IPS-18a (cell line): Measurements from ENCODE around the gene SHISA9.

ENCODE experiments used
- H3K27ac ChIP-seq: one replicate; pipeline ENCODE4 v1.5.1; 2013; ENCODE audit warnings: low read length
- H3K27me3 ChIP-seq: one replicate; pipeline ENCODE4 v1.6.1; 2013; ENCODE audit warnings: mild to moderate bottlenecking, low read length; ENCODE audit not compliant: control insufficient read depth, insufficient read depth
- H3K36me3 ChIP-seq: one replicate; pipeline ENCODE4 v1.6.1; 2013; ENCODE audit warnings: low read depth, low read length; ENCODE audit not compliant: control insufficient read depth
- H3K4me1 ChIP-seq: one replicate; pipeline ENCODE4 v1.6.1; 2013; ENCODE audit warnings: low read depth, low read length; ENCODE audit not compliant: control insufficient read depth
- H3K4me3 ChIP-seq: one replicate; pipeline ENCODE4 v1.5.1; 2013; ENCODE audit warnings: low read length
- H3K9ac ChIP-seq: one replicate; pipeline ENCODE4 v1.6.1; 2013; ENCODE audit warnings: mild to moderate bottlenecking, low read length, moderate library complexity
- H3K9me3 ChIP-seq: one replicate; pipeline ENCODE4 v1.6.1; 2013; ENCODE audit warnings: low read depth, low read length; ENCODE audit not compliant: control insufficient read depth

The SHISA9 gene

GRCh38 chr16:12959072-12959471, 57.7 kb downstream of the SHISA9 start:
- Histone ChIP-seq H3K36me3 (no peaks in the 10 kb centered on the region), H3K9ac (no peak overlapping the region), H3K4me1 (no peaks in the 10 kb centered on the region), H3K9me3 (no peaks in the 10 kb centered on the region), H3K27me3 (no peaks in the 10 kb centered on the region), H3K27ac (no peak overlapping the region), H3K4me3 (no peak overlapping the region)

GRCh38 chr16:12961626-12962025, 60.2 kb downstream of the SHISA9 start:
- no peak overlapping the region for H3K9ac ChIP-seq

GRCh38 chr16:12964461-12964860, 63.1 kb downstream of the SHISA9 start:
- Histone ChIP-seq H3K4me1 (no peaks in the 10 kb centered on the region), H3K4me3 (no peak overlapping the region), H3K9me3 (no peaks in the 10 kb centered on the region), H3K27ac (no peak overlapping the region), H3K9ac (no peak overlapping the region), H3K27me3 (no peaks in the 10 kb centered on the region), H3K36me3 (no peaks in the 10 kb centered on the region)

More at GRCh38 chr16:12961626-12962025, 60.2 kb downstream of the SHISA9 start:
- Histone ChIP-seq H3K4me3 (no peak overlapping the region), H3K4me1 (no peaks in the 10 kb centered on the region), H3K9me3 (no peaks in the 10 kb centered on the region), H3K27me3 (no peaks in the 10 kb centered on the region), H3K27ac (no peak overlapping the region), H3K36me3 (no peaks in the 10 kb centered on the region)

GRCh38 chr16:12965274-12965804, 63.9 kb downstream of the SHISA9 start:
- Histone ChIP-seq H3K9me3 (no peaks in the 10 kb centered on the region), H3K9ac (no peak overlapping the region), H3K27me3 (no peaks in the 10 kb centered on the region), H3K4me3 (no peak overlapping the region), H3K36me3 (no peaks in the 10 kb centered on the region), H3K27ac (no peak overlapping the region), H3K4me1 (no peaks in the 10 kb centered on the region)

- no peak overlapping the region for H3K27ac ChIP-seq
- no peaks in the 10 kb centered on the region for H3K36me3 ChIP-seq
- no peaks in the 10 kb centered on the region for H3K9me3 ChIP-seq
- H3K4me1 ChIP-seq, result peaks cover 7% of the 10 kb centered on the region
- H3K27me3 ChIP-seq, result no peaks in the 10 kb centered on the region
- no peak overlapping the region for H3K4me3 ChIP-seq
- no peak overlapping the region for H3K9ac ChIP-seq
Measured at GRCh38 chr16:12971241-12971640, 69.8 kb downstream of the SHISA9 start.

- no peaks in the 10 kb centered on the region for H3K36me3 ChIP-seq
- H3K4me1 ChIP-seq, result peaks cover 11% of the 10 kb centered on the region
- H3K27me3 ChIP-seq, result no peaks in the 10 kb centered on the region
- H3K27ac ChIP-seq, result no peak overlapping the region
- H3K4me3 ChIP-seq, result no peak overlapping the region
- no peaks in the 10 kb centered on the region for H3K9me3 ChIP-seq
- H3K9ac ChIP-seq, result no peak overlapping the region
Measured at GRCh38 chr16:12972246-12972645, 70.8 kb downstream of the SHISA9 start.

GRCh38 chr16:12975766-12976165, 74.4 kb downstream of the SHISA9 start:
- Histone ChIP-seq H3K4me1 (peaks cover 11% of the 10 kb centered on the region), H3K36me3 (no peaks in the 10 kb centered on the region), H3K27me3 (no peaks in the 10 kb centered on the region), H3K27ac (no peak overlapping the region), H3K9ac (no peak overlapping the region), H3K9me3 (no peaks in the 10 kb centered on the region), H3K4me3 (no peak overlapping the region)

GRCh38 chr16:12976496-12976895, 75.1 kb downstream of the SHISA9 start:
- Histone ChIP-seq H3K9me3 (no peaks in the 10 kb centered on the region), H3K27me3 (no peaks in the 10 kb centered on the region), H3K9ac (no peak overlapping the region), H3K4me1 (peaks cover 7% of the 10 kb centered on the region), H3K27ac (no peak overlapping the region), H3K36me3 (no peaks in the 10 kb centered on the region), H3K4me3 (no peak overlapping the region)

- H3K36me3 ChIP-seq, result no peaks in the 10 kb centered on the region
- no peak overlapping the region for H3K4me3 ChIP-seq
- H3K9ac ChIP-seq, result no peak overlapping the region
- H3K27ac ChIP-seq, result no peak overlapping the region
- H3K9me3 ChIP-seq, result no peaks in the 10 kb centered on the region
- peaks cover 7% of the 10 kb centered on the region for H3K4me1 ChIP-seq
- no peaks in the 10 kb centered on the region for H3K27me3 ChIP-seq
Measured at GRCh38 chr16:12976936-12977335, 75.5 kb downstream of the SHISA9 start.

- no peak overlapping the region for H3K4me3 ChIP-seq
- H3K27me3 ChIP-seq, result no peaks in the 10 kb centered on the region
- H3K27ac ChIP-seq, result no peak overlapping the region
- no peaks in the 10 kb centered on the region for H3K9me3 ChIP-seq
- H3K4me1 ChIP-seq, result no peaks in the 10 kb centered on the region
- no peak overlapping the region for H3K9ac ChIP-seq
- no peaks in the 10 kb centered on the region for H3K36me3 ChIP-seq
Measured at GRCh38 chr16:12985516-12985915, 84.1 kb downstream of the SHISA9 start.

- H3K27ac ChIP-seq, result no peak overlapping the region
- H3K36me3 ChIP-seq, result no peaks in the 10 kb centered on the region
- no peaks in the 10 kb centered on the region for H3K9me3 ChIP-seq
- H3K9ac ChIP-seq, result no peak overlapping the region
- no peaks in the 10 kb centered on the region for H3K4me1 ChIP-seq
- no peaks in the 10 kb centered on the region for H3K27me3 ChIP-seq
- H3K4me3 ChIP-seq, result no peak overlapping the region
Measured at GRCh38 chr16:12988071-12988470, 86.7 kb downstream of the SHISA9 start.

- H3K27ac ChIP-seq, result no peak overlapping the region
- no peaks in the 10 kb centered on the region for H3K36me3 ChIP-seq
- H3K9me3 ChIP-seq, result no peaks in the 10 kb centered on the region
- H3K4me1 ChIP-seq, result peaks cover 5% of the 10 kb centered on the region
- H3K9ac ChIP-seq, result no peak overlapping the region
- no peaks in the 10 kb centered on the region for H3K27me3 ChIP-seq
- no peak overlapping the region for H3K4me3 ChIP-seq
Measured at GRCh38 chr16:12992066-12992465, 90.7 kb downstream of the SHISA9 start.
